Astrocyte of the spinal cord (primary cell): ENCODE results near the gene TNIP1.

Source experiments
- DNase-seq: peaks from one replicate; pipeline ENCODE4 v3.0.0; 2011; ENCODE audit warnings: low read depth, low spot score
- H3K4me3 ChIP-seq: 2 replicates; pipeline ENCODE4 v1.5.1; 2011; ENCODE audit warnings: low read depth, mild to moderate bottlenecking, low read length, moderate library complexity
- in situ Hi-C: cut with HindIII; loops from 2 replicates; pipeline ENCODE4 v1.10.0; 2017; ENCODE audit warnings: low sequenced_read_pairs
- TF ChIP-seq, protein P1 (sequence below): IDR thresholded peaks from 2 replicates; pipeline ENCODE4 v1.5.1; 2012; ENCODE audit warnings: low read depth, mild to moderate bottlenecking, low read length, inconsistent platforms

The TNIP1 gene

DNA sequence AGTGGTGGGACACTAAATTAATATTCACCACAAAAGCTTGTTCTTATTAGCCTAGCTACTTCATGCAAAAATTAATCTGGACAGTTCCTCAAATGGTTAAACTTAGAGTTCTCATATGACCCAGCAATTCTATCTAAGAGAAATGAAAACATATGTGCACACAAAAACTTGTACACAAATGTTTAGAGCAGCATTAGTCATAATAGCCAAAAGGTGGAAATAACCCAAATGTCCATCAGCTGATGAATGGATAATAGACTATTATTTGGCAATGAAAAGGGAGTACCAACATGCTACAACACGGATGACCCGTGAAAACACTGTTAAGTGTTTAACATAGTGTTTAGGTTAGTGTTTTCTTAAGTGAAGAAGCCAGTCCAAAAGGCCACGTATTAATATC is 32.8 kb upstream of the TNIP1 start:
- H3K4me3 ChIP-seq: no peak overlapping the region
- TF ChIP-seq, protein P1, sequence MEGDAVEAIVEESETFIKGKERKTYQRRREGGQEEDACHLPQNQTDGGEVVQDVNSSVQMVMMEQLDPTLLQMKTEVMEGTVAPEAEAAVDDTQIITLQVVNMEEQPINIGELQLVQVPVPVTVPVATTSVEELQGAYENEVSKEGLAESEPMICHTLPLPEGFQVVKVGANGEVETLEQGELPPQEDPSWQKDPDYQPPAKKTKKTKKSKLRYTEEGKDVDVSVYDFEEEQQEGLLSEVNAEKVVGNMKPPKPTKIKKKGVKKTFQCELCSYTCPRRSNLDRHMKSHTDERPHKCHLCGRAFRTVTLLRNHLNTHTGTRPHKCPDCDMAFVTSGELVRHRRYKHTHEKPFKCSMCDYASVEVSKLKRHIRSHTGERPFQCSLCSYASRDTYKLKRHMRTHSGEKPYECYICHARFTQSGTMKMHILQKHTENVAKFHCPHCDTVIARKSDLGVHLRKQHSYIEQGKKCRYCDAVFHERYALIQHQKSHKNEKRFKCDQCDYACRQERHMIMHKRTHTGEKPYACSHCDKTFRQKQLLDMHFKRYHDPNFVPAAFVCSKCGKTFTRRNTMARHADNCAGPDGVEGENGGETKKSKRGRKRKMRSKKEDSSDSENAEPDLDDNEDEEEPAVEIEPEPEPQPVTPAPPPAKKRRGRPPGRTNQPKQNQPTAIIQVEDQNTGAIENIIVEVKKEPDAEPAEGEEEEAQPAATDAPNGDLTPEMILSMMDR: no peak
- no peak for DNase-seq
- in situ Hi-C loops: no loop called here

DNA sequence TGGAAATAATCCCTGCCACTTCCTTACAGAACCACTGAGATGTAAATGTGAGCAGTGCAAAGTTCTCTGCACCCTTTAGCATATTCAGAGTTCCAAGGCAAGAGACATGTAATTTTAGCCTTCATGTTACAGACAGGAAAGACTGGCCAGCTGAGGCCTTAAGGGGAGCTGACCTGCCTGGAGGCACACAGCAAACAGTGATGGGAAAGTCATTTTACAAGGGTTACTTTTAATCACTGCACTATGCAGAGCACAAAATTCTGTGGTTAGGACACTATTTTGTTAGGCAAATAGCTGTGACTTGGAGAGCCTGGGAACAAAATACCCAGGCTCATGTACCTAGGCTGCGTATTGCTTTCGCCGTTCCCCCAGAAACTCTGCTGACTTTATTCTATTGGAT is 30.2 kb upstream of the TNIP1 start:
- no peak overlapping the region for H3K4me3 ChIP-seq
- TF ChIP-seq, protein P1: no peak
- in situ Hi-C loops: no loop called here
- no peak for DNase-seq

GRCh38 chr5:151110122-151110681 is 29.4 kb upstream of the TNIP1 start:
- H3K4me3 ChIP-seq: no peak overlapping the region
- no peak for DNase-seq
- TF ChIP-seq, protein P1: no peak
- in situ Hi-C loops: no loop called here

DNA sequence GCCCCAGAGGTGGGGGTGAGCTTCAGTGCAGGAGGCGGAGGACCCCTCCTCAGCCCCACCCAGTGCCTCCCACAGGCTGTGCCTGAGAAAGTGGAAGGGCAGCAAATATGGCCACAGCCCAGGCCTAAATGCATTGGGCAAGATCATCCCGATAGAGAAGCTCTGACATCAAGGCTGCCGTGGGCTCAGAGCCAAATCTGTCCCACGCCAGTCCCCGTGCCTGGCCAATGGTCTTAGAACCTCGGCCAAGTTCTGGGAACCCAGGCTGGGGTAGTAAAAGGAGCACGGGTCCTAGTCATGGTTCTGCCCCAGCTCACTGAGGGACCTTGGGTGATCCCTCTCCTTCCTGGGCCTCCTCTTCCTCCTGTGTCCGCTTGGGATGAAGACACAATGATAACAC is 27.7 kb upstream of the TNIP1 start:
- in situ Hi-C loops: no loop called here
- no peak for DNase-seq
- H3K4me3 ChIP-seq: no peak overlapping the region
- TF ChIP-seq, protein P1: no peak

DNA sequence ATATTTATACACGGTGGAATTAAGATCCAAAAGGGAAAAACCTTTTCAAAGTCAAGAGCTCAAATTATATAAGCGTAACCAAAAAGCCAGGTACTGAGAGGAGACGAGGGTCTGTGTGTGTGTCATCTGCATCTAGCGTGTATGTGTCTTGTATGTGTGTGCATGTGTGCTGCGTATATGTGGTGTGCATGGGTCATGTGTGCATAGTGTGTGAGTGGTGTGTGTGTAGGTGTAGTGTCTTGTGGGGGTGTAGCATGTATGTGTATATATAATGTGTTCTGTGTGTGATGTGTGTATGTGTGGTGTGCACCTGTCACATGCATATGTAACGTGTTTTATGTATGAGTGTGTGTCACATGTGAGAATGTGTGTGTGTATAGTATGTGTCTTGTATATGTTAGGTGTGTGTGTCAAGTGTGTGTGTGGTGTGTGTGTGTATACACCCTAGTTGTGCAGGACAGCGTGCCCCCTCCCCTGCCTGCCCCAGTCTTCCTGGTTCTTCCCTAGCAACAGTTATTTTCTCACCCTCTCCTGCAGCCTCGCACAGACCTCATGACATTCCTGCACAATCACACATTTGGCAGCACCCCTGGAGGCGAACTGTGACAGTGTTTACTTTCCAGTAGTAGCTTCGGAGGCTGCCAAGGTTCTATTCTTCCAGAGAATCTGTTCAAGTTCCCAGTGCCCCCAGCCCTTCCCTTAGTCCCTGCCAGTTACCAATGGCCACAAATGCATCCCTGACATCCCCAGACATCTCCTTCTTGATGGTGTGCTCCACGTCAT is 27.1 kb upstream of the TNIP1 start:
- in situ Hi-C loops: no loop called here
- TF ChIP-seq, protein P1: no peak
- H3K4me3 ChIP-seq: no peak overlapping the region
- DNase-seq: peak; percentile 41

- H3K4me3 ChIP-seq: no peak overlapping the region
- TF ChIP-seq, protein P1: no peak
- in situ Hi-C loops: no loop called here
- DNase-seq: no peak
These were observed 26.2 kb upstream of the TNIP1 start for GRCh38 chr5:151107084-151107483.
